Measurements from ENCODE around the gene PTCH1. TPM values are rescaled to one million over a fixed set of nuclear protein-coding genes. Genes with fewer than 3 reads are reported as not detected.

The PTCH1 gene
- total RNA-seq, 1 experiment from 2014 or later: 6.6 TPM

DNA sequence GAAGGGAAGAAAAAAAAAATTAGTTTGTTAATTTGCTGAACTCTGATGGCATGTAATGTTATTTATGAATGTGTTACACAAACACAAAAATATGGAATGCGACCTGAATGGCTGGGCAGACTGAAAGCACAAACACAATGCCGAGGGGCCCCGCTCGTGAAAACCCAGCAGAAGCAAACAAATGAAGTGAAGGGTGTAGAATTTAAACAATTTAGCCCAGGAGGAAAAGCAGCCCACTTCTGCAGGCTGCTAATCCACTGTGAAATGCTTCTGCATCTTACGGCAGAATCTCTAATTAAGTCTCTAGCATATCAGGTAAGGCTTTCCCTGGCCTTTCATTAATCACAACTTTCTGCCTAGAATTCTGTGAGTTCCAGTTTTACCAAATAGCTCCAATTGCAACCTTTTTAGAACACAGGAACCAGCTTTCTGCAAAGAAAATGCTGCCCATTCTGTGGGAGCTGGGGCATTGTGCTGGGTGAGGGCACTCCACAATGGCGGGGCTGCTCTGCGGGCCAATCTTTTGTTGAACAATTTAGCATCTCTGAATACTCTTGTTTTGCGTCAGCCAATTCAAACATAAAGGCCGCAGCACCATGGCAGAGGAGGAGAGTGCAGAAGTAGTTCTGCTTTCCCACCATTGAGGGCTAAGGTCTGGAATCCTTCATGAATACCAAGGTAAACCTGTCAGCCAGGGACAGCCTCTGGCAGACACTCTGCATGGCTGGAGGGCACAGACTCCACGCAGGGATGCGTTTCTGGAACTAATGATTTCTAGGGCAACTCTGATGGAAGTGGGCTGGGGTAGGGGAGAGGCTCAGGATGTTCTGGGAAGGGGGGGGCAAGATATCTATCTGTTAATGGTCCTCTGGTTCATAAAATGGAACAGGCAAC is 66.4 kb downstream of the PTCH1 start:
- TF ChIP-seq, protein P1, sequence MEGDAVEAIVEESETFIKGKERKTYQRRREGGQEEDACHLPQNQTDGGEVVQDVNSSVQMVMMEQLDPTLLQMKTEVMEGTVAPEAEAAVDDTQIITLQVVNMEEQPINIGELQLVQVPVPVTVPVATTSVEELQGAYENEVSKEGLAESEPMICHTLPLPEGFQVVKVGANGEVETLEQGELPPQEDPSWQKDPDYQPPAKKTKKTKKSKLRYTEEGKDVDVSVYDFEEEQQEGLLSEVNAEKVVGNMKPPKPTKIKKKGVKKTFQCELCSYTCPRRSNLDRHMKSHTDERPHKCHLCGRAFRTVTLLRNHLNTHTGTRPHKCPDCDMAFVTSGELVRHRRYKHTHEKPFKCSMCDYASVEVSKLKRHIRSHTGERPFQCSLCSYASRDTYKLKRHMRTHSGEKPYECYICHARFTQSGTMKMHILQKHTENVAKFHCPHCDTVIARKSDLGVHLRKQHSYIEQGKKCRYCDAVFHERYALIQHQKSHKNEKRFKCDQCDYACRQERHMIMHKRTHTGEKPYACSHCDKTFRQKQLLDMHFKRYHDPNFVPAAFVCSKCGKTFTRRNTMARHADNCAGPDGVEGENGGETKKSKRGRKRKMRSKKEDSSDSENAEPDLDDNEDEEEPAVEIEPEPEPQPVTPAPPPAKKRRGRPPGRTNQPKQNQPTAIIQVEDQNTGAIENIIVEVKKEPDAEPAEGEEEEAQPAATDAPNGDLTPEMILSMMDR (IDR thresholded peaks at IDR 0.05): no peak
- TF ChIP-seq, protein P2, sequence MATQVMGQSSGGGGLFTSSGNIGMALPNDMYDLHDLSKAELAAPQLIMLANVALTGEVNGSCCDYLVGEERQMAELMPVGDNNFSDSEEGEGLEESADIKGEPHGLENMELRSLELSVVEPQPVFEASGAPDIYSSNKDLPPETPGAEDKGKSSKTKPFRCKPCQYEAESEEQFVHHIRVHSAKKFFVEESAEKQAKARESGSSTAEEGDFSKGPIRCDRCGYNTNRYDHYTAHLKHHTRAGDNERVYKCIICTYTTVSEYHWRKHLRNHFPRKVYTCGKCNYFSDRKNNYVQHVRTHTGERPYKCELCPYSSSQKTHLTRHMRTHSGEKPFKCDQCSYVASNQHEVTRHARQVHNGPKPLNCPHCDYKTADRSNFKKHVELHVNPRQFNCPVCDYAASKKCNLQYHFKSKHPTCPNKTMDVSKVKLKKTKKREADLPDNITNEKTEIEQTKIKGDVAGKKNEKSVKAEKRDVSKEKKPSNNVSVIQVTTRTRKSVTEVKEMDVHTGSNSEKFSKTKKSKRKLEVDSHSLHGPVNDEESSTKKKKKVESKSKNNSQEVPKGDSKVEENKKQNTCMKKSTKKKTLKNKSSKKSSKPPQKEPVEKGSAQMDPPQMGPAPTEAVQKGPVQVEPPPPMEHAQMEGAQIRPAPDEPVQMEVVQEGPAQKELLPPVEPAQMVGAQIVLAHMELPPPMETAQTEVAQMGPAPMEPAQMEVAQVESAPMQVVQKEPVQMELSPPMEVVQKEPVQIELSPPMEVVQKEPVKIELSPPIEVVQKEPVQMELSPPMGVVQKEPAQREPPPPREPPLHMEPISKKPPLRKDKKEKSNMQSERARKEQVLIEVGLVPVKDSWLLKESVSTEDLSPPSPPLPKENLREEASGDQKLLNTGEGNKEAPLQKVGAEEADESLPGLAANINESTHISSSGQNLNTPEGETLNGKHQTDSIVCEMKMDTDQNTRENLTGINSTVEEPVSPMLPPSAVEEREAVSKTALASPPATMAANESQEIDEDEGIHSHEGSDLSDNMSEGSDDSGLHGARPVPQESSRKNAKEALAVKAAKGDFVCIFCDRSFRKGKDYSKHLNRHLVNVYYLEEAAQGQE (IDR thresholded peaks at IDR 0.05; ENCODE audit: insufficient read depth in 1 of 2, low read depth in 2 of 2, low read length in 1 of 2): no peak
- TF ChIP-seq POLR2AphosphoS5 (IDR thresholded peaks at IDR 0.05; ENCODE audit: low read depth, low read length): no peak
- TF ChIP-seq SIN3A (IDR thresholded peaks at IDR 0.05; ENCODE audit: borderline replicate concordance, insufficient read depth, low read depth, low read length): no peak
- TF ChIP-seq TCF7L2 (IDR thresholded peaks at IDR 0.05; ENCODE audit: low read depth, low read length): no peak
- ATAC-seq (no peak), DNase-seq (ENCODE audit: low read depth, low spot score) (no peak)
- Histone ChIP-seq H3K36me3 (ENCODE audit: control insufficient read depth, insufficient read depth, low read length) (no peaks in the 10 kb centered on the region), H3K4me3 (ENCODE audit: low read depth in 2 of 2, low read length in 2 of 2) (no peak overlapping the region), H3K27ac (ENCODE audit: low read length) (no peak overlapping the region), H3K27me3 (ENCODE audit: control insufficient read depth, insufficient read depth, low read length) (no peaks in the 10 kb centered on the region), H3K4me1 (ENCODE audit: control insufficient read depth, insufficient read depth, low read length) (no peaks in the 10 kb centered on the region), H3K9me3 (ENCODE audit: control insufficient read depth, insufficient read depth, low read depth, low read length) (no peaks in the 10 kb centered on the region)
- CTCF ChIA-PET: no interaction called here
- in situ Hi-C loops (cut with HindIII; ENCODE audit: low pct_unique_long_range_greater_than_20kb, low sequenced_read_pairs) (no loop called here), intact Hi-C loops (cut with micrococcal nuclease; ENCODE audit: unreplicated experiment) (no loop called here)
- POLR2A ChIA-PET: no interaction called here
- BruUV-seq (replicated peaks): no TSS peak

DNA sequence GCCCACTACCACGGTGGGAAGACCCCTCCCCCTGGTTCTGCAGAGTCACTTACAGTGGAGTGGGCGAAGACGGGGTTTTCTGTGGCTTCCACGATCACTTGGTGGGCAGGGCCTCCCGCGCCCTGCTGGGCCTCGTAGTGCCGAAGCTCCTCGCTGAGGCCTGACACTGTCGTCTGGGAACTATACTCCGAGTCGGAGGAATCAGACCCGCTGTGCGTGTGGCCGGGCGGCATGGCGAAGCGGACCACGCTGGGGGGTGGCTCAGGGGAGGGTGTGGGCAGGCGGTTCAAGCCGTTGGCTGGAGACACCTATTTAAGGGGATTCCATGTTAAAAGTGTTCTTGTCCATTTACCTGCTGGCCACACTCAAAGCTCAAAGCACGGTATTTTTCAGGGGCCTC is 67.8 kb downstream of the PTCH1 start:
- Histone ChIP-seq H3K27me3 (ENCODE audit: control insufficient read depth, insufficient read depth, low read length) (no peaks in the 10 kb centered on the region), H3K9me3 (ENCODE audit: control insufficient read depth, insufficient read depth, low read depth, low read length) (no peaks in the 10 kb centered on the region), H3K4me1 (ENCODE audit: control insufficient read depth, insufficient read depth, low read length) (no peaks in the 10 kb centered on the region), H3K4me3 (ENCODE audit: low read depth in 2 of 2, low read length in 2 of 2) (no peak overlapping the region), H3K36me3 (ENCODE audit: control insufficient read depth, insufficient read depth, low read length) (no peaks in the 10 kb centered on the region), H3K27ac (ENCODE audit: low read length) (no peak overlapping the region)
- no peak for TF ChIP-seq SIN3A (IDR thresholded peaks at IDR 0.05; ENCODE audit: borderline replicate concordance, insufficient read depth, low read depth, low read length)
- TF ChIP-seq, protein P1 (IDR thresholded peaks at IDR 0.05): no peak
- BruUV-seq (replicated peaks): no TSS peak
- ATAC-seq (no peak), DNase-seq (ENCODE audit: low read depth, low spot score) (no peak)
- ChIA-PET POLR2A (no interaction called here), CTCF (no interaction called here)
- in situ Hi-C loops (cut with HindIII; ENCODE audit: low pct_unique_long_range_greater_than_20kb, low sequenced_read_pairs): no loop called here
- intact Hi-C loops (cut with micrococcal nuclease; ENCODE audit: unreplicated experiment): no loop called here

Data from Panc1 (cell line).